Epithelial cell of esophagus (primary cell): ENCODE results near the gene POU3F2.

Experiments used
- DNase-seq: peaks from one replicate; pipeline ENCODE4 v3.0.0; 2010; ENCODE audit warnings: low read depth
- H3K4me3 ChIP-seq: 2 replicates; pipeline ENCODE4 v1.5.1; 2011; ENCODE audit warnings: mild to moderate bottlenecking, low read length, control low read depth
- TF ChIP-seq, protein P1 (sequence below): IDR thresholded peaks from 2 replicates; pipeline ENCODE4 v1.5.1; 2011; ENCODE audit warnings: low read depth, mild to moderate bottlenecking, low read length, control low read depth, inconsistent platforms; ENCODE audit not compliant: insufficient read depth; ENCODE audit errors: missing control alignments

Gene POU3F2

DNA sequence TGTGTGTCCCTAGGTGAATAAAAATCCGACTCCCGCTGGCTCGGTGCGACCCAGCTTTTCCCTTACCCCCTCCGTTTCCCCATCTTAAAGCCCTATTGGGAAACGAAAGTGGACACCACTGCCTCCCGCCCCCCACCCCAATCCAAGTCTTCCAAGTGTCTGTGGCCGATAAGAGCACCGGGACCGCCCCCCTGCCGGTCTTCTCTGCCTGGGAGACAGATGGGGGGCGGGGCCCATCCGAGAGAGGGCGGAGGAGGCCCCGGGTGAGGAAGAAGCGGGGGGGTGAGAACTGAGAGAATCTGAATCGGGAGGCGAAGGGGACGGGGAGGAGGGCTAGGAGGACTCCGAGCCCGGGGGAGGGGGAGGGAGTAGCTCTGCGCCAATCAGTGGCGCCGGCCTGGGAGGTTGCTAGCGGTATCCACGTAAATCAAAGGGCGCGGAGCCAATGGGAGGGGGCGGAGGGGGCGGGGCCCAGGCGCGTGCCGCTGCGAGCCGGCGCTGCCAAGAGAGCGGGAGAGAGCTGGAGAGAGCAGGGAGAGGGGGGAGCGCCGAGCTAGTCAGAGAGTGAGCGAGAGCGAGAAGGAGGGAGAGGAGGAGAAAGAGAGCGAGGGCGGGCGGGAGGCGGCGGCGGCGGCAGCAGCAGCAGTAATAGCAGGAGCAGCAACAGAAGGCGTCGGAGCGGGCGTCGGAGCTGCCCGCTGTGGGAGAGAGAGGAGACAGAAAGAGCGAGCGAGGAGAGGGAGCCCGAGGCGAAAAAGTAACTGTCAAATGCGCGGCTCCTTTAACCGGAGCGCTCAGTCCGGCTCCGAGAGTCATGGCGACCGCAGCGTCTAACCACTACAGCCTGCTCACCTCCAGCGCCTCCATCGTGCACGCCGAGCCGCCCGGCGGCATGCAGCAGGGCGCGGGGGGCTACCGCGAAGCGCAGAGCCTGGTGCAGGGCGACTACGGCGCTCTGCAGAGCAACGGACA, at the start of gene POU3F2:
Gene POU3F2 (plus strand): TSS at position 515 of the 972 bp plus-strand sequence. CDS start 300 bp downstream, at position 815.
- TF ChIP-seq, protein P1, sequence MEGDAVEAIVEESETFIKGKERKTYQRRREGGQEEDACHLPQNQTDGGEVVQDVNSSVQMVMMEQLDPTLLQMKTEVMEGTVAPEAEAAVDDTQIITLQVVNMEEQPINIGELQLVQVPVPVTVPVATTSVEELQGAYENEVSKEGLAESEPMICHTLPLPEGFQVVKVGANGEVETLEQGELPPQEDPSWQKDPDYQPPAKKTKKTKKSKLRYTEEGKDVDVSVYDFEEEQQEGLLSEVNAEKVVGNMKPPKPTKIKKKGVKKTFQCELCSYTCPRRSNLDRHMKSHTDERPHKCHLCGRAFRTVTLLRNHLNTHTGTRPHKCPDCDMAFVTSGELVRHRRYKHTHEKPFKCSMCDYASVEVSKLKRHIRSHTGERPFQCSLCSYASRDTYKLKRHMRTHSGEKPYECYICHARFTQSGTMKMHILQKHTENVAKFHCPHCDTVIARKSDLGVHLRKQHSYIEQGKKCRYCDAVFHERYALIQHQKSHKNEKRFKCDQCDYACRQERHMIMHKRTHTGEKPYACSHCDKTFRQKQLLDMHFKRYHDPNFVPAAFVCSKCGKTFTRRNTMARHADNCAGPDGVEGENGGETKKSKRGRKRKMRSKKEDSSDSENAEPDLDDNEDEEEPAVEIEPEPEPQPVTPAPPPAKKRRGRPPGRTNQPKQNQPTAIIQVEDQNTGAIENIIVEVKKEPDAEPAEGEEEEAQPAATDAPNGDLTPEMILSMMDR: no peak
- DNase-seq: peak; percentile 76
- H3K4me3 ChIP-seq: peak within 1 kb of the TSS; percentile 31

DNA sequence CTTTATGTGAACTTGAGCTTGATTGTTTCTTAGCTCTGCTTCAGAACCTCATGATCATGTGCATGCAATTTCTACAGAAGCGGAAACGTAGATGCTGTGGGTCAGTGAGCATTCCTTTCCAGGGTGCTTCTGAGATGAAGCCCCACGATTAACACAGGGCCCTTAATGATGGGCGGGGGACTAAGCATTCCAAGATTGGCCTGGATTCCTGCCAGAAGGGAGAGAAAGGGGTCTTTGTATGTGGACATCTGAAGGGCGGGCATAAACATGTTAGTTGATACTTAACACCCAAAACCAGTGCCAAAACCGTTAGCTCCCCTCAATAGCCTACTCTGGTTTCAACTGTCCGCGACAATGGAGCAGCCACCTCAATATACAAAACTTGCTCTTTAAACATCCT, 46.9 kb upstream of the POU3F2 start:
- H3K4me3 ChIP-seq: no peak overlapping the region
- TF ChIP-seq, protein P1: no peak
- DNase-seq: no peak

DNA sequence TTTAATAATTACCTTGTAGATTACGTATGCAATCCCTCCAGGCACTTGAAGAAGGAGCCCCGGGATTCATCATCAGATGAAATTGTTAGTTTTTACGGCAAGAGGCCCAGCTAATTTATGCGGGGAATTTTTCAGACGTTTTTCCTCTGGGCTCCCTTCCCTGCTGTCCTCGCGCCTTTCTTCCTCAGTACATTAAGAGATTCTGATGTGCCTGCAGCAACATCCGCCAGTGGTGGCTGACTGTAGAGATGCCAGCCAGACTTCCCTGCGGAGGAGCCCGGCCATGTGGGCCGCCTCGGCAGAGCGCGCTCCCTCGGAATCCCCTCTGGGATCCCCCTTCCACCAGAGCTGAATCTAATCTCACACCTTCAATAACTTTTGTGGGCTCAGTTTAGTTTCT, 46.4 kb upstream of the POU3F2 start:
- TF ChIP-seq, protein P1: no peak
- DNase-seq: no peak
- H3K4me3 ChIP-seq: no peak overlapping the region

DNA sequence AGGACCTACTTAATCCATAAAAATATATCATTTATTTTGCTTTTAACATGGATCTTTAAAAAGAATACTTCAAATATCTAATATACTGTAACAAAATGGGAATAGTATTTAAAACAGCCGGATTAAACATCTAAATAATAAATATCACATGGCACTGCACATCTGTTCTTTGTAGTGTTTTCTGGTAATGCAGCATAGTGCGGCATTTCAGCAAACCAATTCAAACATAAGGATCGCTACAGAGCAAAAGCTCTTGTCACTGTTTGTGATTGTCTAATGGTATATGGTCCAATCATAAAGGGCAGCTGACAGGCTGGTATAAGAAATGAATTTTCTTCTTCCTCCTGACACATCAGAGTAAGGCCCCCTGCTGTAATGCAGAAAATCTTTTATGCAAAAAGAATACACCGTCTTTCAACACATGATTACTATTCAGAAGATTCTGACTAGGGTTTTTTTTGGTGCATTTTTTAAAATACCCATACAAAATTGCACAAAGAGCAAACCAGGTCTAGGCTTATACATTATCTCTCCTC, 40.0 kb upstream of the POU3F2 start:
- TF ChIP-seq, protein P1: no peak
- DNase-seq: no peak
- H3K4me3 ChIP-seq: no peak overlapping the region

DNA sequence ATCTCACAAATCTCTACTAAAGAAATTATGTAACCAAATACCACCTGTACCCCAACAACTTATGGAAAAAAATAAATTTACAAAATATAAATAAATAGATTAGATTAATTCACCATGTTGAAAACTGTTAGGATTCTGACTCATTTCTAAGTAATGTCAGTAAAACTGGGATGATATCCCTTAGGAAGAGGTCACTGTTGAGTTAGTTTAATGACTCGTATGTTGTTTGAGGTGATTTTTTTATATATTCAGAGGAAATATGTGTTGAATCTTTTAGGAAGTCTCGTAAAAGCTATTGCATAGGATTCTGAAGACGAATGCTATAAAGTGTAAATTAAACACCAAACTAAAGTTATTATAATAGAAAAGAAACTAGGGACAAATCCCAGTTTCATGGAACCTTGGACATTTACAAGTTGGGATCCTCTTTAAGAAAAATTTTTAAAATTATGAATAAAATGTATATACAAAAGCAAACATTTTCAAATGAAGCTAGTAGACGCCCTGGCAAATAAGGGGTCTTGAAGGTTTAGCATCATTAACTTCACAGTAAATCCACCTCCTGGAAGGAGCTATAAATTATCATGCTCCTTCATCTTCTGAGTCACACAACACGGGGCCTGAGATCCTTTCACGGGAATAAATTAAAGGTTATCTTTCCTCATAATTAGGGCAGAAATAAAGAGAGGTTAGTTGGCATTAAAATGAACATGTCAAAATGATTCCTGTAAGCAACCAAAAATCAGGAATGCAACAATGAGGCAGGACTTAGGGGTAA, 37.0 kb upstream of the POU3F2 start:
- no peak overlapping the region for H3K4me3 ChIP-seq
- TF ChIP-seq, protein P1: no peak
- no peak for DNase-seq

DNA sequence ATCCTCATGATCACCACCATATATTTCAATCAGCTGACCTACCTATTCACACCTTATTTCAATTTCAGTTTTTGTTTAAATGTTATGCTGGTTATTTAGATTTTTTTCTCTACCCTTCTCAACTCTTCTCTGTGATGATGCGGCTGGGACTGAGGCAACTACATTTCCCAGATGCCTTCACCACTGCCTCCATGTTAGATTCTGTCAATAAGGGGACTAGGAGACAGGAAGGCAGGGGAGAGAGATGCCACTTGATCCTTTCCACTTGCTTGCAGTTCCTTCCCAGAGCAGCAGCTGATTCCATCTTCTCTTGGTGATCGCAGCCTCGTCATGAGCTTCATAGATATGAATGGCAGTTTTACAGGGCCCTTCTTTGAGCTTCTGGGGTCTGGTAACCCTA, 33.5 kb upstream of the POU3F2 start:
- TF ChIP-seq, protein P1: no peak
- H3K4me3 ChIP-seq: no peak overlapping the region
- DNase-seq: no peak
